Subcutaneous adipose tissue (tissue), 4 donors: ENCODE measurements around the gene HPN. TPM values are rescaled to one million over a fixed set of nuclear protein-coding genes. Genes with fewer than 3 reads are reported as not detected.

Experiments
- total RNA-seq, 4 donors: library from RNA; depleted of rRNA; stranded (reverse); fragments of >200 nt; gene quantifications; one replicate each; pipeline ENCODE4 v1.1.0, GENCODE V29; 2016
- TF ChIP-seq, protein P1 (sequence below): fragments of 450-650 bp; IDR thresholded peaks from one replicate; pipeline ENCODE4 v1.5.1; 2016; ENCODE audit warnings: low read depth, mild to moderate bottlenecking, control low read depth, antibody characterized with exemption, moderate library complexity

The HPN gene
- total RNA-seq, 4 donors from 2014 or later, result 0.17 to 3.8 (median 1.4) TPM

DNA sequence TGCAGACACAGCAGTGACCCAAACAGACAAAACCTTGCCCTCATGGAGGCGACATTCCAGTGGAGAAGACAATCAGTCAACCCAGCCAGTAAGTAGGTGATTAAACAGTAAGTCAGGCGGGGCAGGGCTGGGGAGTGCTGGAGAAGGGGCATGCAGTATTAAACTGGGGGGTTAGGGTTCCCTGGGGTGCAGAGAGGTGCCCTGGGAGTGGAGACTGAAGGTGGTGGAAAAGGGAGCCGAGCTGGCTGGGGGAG is 42.9 kb downstream of the HPN start:
- TF ChIP-seq, protein P1, sequence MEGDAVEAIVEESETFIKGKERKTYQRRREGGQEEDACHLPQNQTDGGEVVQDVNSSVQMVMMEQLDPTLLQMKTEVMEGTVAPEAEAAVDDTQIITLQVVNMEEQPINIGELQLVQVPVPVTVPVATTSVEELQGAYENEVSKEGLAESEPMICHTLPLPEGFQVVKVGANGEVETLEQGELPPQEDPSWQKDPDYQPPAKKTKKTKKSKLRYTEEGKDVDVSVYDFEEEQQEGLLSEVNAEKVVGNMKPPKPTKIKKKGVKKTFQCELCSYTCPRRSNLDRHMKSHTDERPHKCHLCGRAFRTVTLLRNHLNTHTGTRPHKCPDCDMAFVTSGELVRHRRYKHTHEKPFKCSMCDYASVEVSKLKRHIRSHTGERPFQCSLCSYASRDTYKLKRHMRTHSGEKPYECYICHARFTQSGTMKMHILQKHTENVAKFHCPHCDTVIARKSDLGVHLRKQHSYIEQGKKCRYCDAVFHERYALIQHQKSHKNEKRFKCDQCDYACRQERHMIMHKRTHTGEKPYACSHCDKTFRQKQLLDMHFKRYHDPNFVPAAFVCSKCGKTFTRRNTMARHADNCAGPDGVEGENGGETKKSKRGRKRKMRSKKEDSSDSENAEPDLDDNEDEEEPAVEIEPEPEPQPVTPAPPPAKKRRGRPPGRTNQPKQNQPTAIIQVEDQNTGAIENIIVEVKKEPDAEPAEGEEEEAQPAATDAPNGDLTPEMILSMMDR, result no peak

GRCh38 chr19:35085947-35086346 is 44.4 kb downstream of the HPN start:
- TF ChIP-seq, protein P1, result no peak

DNA sequence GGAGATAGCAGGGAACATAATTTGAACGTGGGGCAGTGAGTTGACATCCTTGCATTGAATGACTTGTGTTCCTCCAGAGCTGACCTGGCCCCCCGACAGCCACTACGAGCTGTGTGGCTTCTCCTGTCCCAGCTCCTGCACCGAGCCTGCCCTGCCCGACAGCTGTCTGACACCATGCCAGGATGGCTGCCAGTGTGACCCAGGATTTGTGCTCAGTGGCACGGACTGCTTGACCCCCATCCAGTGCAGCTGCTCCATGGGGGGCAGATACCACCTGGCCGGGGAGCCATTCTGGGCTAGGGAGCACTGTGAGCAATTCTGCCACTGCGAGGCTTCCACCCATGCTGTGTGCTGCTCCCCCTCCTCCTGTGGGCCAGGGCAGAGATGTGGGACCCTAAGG is 44.9 kb downstream of the HPN start:
- TF ChIP-seq, protein P1, result no peak

DNA sequence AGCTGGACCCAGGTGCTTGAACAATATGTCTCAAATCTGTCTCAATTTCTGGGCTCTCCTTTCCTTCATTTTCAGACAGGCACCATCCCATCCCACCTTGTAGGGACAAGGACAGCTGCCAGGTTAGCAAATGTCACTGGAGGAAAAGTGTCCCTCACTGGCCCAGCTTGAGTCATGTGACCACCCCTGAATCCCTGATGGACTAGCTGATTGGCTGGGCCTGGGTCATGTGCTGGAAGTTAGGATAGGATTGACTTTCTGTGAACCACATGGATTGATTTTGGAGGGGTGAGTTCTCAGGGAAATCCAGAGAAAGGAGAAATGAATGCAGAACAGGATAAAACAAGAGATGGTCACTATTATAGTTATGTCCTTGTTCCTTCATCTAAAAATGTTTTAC is 45.9 kb downstream of the HPN start:
- TF ChIP-seq, protein P1, result no peak

DNA sequence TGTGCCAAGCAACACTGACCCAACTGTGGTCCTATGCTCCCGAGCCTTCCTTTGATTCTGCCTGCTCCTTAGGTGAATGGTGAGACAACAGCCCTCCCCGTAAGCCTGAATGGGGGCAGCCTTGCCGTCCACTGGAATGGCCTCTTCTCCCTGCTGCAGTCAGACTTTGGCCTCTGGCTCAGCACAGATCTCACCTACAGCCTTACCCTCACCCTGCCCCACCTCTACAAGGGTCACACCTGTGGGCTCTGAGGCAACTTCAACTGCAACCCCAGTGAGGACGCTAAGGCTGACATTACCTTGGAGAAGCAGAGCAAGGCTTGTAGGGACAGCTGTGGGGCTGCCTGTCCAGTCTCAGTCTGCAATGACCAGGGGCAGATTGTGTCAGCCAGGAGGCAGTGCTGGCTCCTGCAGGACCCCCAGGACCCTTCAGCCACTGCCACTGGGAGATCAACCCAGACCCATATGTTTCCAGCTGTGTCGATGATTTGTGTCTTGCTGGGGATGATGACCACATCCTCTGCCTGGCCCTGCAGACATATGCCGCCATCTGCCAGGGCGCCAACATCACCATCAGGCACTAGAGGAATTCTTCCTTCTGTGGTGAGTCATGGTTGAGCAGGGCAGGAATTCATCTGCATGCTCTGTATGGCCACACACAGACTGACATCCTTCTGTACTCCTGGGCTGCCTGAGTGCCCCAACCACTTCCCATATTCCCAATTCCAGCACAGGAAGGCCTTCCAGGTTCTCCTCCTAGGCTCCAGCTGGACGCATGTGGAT is 46.8 kb downstream of the HPN start:
- TF ChIP-seq, protein P1, result no peak

GRCh38 chr19:35089554-35089953 is 48.0 kb downstream of the HPN start:
- TF ChIP-seq, protein P1, result no peak

- TF ChIP-seq, protein P1, result no peak
Observed at GRCh38 chr19:35090160-35090505, 48.6 kb downstream of the HPN start.
